Erythroblast (primary cell): ENCODE results near the gene R3HDM4.
"Not testable (repeated sequence)": the region's sequence is repeated elsewhere in the genome, so short reads cannot be mapped to it uniquely, and the experiment has no call there.

Source experiments
- GATA1 ChIP-seq: IDR thresholded peaks from 2 replicates; pipeline ENCODE4 v1.6.1; 2011; ENCODE audit warnings: low read depth, mild to moderate bottlenecking, control low read depth, low read length, moderate library complexity
- POLR2A ChIP-seq: IDR thresholded peaks from 2 replicates; pipeline ENCODE4 v1.6.1; 2011; ENCODE audit warnings: mild to moderate bottlenecking, low read length

GRCh38 chr19:849195-849594, 63.8 kb downstream of the R3HDM4 start:
- not testable (repeated sequence) for TF ChIP-seq POLR2A, GATA1
